Immature natural killer cell (primary cell): ENCODE results near the gene TNFRSF14. TPM values are rescaled to one million over a fixed set of nuclear protein-coding genes. Genes with fewer than 3 reads are reported as not detected.
"Not testable (repeated sequence)": the region's sequence is repeated elsewhere in the genome, so short reads cannot be mapped to it uniquely, and the experiment has no call there.

Source experiments
- DNase-seq, 3 donors: peaks; one replicate each; pipeline ENCODE4 v3.0.0; 2022; ENCODE audit warnings: mixed read lengths in 1 of 3
- H3K27ac Mint-ChIP-seq, 6 donors: one replicate each; pipeline ENCODE4 v1.8.0; 2020; ENCODE audit warnings: mixed read lengths in 6 of 6, mild to moderate bottlenecking in 5 of 6, inconsistent platforms in 4 of 6, moderate library complexity in 3 of 6
- H3K27me3 Mint-ChIP-seq, 3 donors: one replicate each; pipeline ENCODE4 v1.8.0; 2020 to 2021; ENCODE audit warnings: low read depth in 3 of 3, mild to moderate bottlenecking in 3 of 3, mixed read lengths in 3 of 3, moderate library complexity in 3 of 3, inconsistent platforms in 1 of 3
- H3K36me3 Mint-ChIP-seq, 3 donors: one replicate each; pipeline ENCODE4 v1.8.0; 2020; ENCODE audit warnings: mixed read lengths in 3 of 3, inconsistent platforms in 2 of 3, mild to moderate bottlenecking in 2 of 3
- H3K4me1 Mint-ChIP-seq, 2 donors: one replicate each; pipeline ENCODE4 v1.8.0; 2020; ENCODE audit warnings: inconsistent platforms in 2 of 2, mild to moderate bottlenecking in 2 of 2, mixed read lengths in 2 of 2, moderate library complexity in 1 of 2
- H3K4me3 Mint-ChIP-seq, 5 donors: one replicate each; pipeline ENCODE4 v1.8.0; 2020; ENCODE audit warnings: mild to moderate bottlenecking in 5 of 5, mixed read lengths in 5 of 5, inconsistent platforms in 3 of 5, moderate library complexity in 3 of 5
- H3K9me3 Mint-ChIP-seq, 6 donors: one replicate each; pipeline ENCODE4 v1.8.0; 2020; ENCODE audit warnings: mild to moderate bottlenecking in 6 of 6, mixed read lengths in 6 of 6, inconsistent platforms in 4 of 6, moderate library complexity in 3 of 6
- polyA plus RNA-seq, 3 donors: library from polyadenylated mRNA; unstranded; fragments of 300-500 nt; fragmentation: Illumina TruSeq; gene quantifications; one replicate each; pipeline ENCODE4 v1.2.3, GENCODE V29; 2021

The TNFRSF14 gene
- polyA plus RNA-seq, 3 donors from 2014 or later: 62.5 to 75.1 (median 63.8) TPM

- H3K36me3 Mint-ChIP-seq: no peaks in the 10 kb centered on the region
- H3K9me3 Mint-ChIP-seq: no peaks in the 10 kb centered on the region
- H3K27ac Mint-ChIP-seq: no peak overlapping the region
- no peaks in the 10 kb centered on the region for H3K27me3 Mint-ChIP-seq
- H3K4me3 Mint-ChIP-seq: no peak overlapping the region
- no peaks in the 10 kb centered on the region for H3K4me1 Mint-ChIP-seq
- DNase-seq: no peak
Measured at GRCh38 chr1:2566101-2567045, 10.2 kb downstream of the TNFRSF14 start.

GRCh38 chr1:2567083-2567679 is 11.0 kb downstream of the TNFRSF14 start:
- H3K27me3 Mint-ChIP-seq: no peaks in the 10 kb centered on the region
- H3K27ac Mint-ChIP-seq: no peak overlapping the region
- H3K4me3 Mint-ChIP-seq: no peak overlapping the region
- DNase-seq: no peak
- no peaks in the 10 kb centered on the region for H3K4me1 Mint-ChIP-seq
- no peaks in the 10 kb centered on the region for H3K36me3 Mint-ChIP-seq
- H3K9me3 Mint-ChIP-seq: no peaks in the 10 kb centered on the region

DNA sequence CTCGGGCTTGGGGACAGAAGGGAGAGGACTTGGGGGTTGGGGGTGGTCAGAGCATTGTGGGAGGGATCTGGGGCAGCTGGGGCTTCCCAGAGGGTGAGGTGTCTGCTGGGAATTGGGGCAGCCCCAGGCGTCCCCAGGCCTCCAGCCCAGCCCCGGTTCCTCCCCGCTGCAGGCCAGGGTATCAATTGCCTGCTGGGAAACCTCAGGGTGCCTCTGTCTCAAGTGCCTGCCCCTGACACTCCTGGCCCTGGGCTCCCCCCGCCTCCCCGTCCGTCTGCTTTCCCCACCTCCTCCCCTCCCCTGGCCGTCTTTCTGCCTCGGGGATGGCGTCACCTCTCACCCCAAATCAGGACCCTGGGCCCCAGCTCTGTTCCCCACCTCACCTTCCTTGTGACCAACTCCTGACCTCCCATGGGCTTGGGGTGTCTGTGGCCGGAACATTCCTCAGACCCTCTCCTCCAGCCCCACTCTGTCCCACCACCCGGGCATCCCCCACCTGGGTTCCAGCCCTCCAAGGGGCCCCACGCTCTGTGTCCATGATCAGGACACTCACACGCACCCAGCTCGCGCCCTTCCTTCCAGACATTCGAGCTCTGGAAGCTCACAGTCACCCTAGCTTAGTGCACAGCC is 12.1 kb downstream of the TNFRSF14 start:
- H3K36me3 Mint-ChIP-seq, DNase-seq, H3K27ac Mint-ChIP-seq, H3K9me3 Mint-ChIP-seq, H3K4me3 Mint-ChIP-seq, H3K4me1 Mint-ChIP-seq, H3K27me3 Mint-ChIP-seq: not testable (repeated sequence)

GRCh38 chr1:2569060-2569459 is 12.9 kb downstream of the TNFRSF14 start:
- Mint-ChIP-seq H3K9me3 (peaks cover 0 to 8% (median 0%) of the 10 kb centered on the region in 6 donors), H3K4me3 (no peak overlapping the region), H3K4me1 (no peaks in the 10 kb centered on the region), H3K27me3 (peaks cover 0 to 2% (median 0%) of the 10 kb centered on the region in 3 donors), H3K27ac (no peak overlapping the region), H3K36me3 (peaks cover 0 to 3% (median 0%) of the 10 kb centered on the region in 3 donors)
- DNase-seq: no peak

DNA sequence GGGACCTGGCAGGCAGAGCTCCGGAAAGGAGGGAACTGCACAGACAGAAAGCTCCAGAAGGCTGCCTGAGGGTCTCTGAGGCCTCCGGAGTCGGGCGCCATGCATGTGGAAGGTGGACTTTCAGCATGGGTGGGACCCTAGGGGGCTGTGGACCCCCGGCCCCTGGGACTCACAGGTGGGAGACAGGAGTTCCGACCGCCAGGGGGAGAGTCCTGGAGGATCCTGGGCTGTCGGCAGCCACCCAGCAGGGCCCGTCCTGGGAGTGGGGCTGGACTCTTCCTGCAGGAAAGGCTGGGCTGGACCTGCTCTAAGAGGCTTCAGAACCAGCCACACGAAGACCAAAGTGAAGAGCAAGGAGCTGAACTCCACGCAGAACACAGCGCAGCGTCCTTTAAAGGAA is 13.5 kb downstream of the TNFRSF14 start:
- H3K4me1 Mint-ChIP-seq, DNase-seq, H3K36me3 Mint-ChIP-seq, H3K9me3 Mint-ChIP-seq, H3K4me3 Mint-ChIP-seq, H3K27me3 Mint-ChIP-seq: not testable (repeated sequence)
- H3K27ac Mint-ChIP-seq: peak overlapping the region in 1 of 6 donors; percentile 73

GRCh38 chr1:2570332-2570731 is 14.2 kb downstream of the TNFRSF14 start:
- peaks cover 0 to 2% (median 0%) of the 10 kb centered on the region in 3 donors for H3K27me3 Mint-ChIP-seq
- no peak for DNase-seq
- H3K36me3 Mint-ChIP-seq: peaks cover 0 to 3% (median 0%) of the 10 kb centered on the region in 3 donors
- no peaks in the 10 kb centered on the region for H3K4me1 Mint-ChIP-seq
- peak overlapping the region in 1 of 6 donors; percentile 73 for H3K27ac Mint-ChIP-seq
- no peak overlapping the region for H3K4me3 Mint-ChIP-seq
- H3K9me3 Mint-ChIP-seq: peaks cover 0 to 8% (median 0%) of the 10 kb centered on the region in 6 donors

DNA sequence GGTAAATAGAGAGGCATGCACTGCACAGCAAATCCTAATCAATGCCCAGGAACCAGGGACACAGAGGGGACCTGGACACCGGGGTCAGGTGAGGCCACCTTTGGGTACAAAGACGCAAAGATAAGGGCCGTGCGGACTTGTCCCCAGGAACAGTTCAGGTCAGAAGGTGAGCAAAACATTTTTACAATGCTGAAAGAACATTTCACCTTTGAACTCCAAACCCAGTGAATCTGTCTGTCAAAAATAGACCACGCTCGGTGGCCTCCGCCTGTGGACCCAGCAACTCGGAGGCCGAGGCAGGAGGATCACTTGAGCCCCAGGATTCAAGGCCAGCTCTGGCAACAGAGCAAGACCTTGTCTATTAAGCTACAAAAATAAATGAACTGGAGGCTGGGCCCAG is 15.2 kb downstream of the TNFRSF14 start:
- Mint-ChIP-seq H3K4me3 (no peak overlapping the region), H3K4me1 (no peaks in the 10 kb centered on the region), H3K9me3 (peaks cover 0 to 8% (median 0%) of the 10 kb centered on the region in 6 donors), H3K36me3 (peaks cover 0 to 3% (median 0%) of the 10 kb centered on the region in 3 donors), H3K27ac (no peak overlapping the region), H3K27me3 (peaks cover 0 to 2% (median 0%) of the 10 kb centered on the region in 3 donors)
- no peak for DNase-seq

- Mint-ChIP-seq H3K4me1 (peaks cover 6 to 10% of the 10 kb centered on the region in 2 donors), H3K27me3 (peaks cover 0 to 2% (median 1%) of the 10 kb centered on the region in 3 donors), H3K9me3 (peaks cover 0 to 8% (median 0%) of the 10 kb centered on the region in 6 donors), H3K27ac (no peak overlapping the region), H3K4me3 (no peak overlapping the region), H3K36me3 (peaks cover 0 to 3% (median 0%) of the 10 kb centered on the region in 3 donors)
- no peak for DNase-seq
Measured at GRCh38 chr1:2573250-2573920, 17.2 kb downstream of the TNFRSF14 start.

GRCh38 chr1:2574350-2574749 is 18.2 kb downstream of the TNFRSF14 start:
- no peak overlapping the region for H3K4me3 Mint-ChIP-seq
- peaks cover 1 to 8% (median 2%) of the 10 kb centered on the region in 3 donors for H3K27me3 Mint-ChIP-seq
- H3K9me3 Mint-ChIP-seq: peaks cover 0 to 8% (median 0%) of the 10 kb centered on the region in 6 donors
- H3K36me3 Mint-ChIP-seq: peaks cover 0 to 7% (median 0%) of the 10 kb centered on the region in 3 donors
- H3K27ac Mint-ChIP-seq: peak overlapping the region in 1 of 6 donors; percentile 40
- peaks cover 14 to 18% of the 10 kb centered on the region in 2 donors for H3K4me1 Mint-ChIP-seq
- no peak for DNase-seq

- Mint-ChIP-seq H3K4me3 (no peak overlapping the region), H3K4me1 (peaks cover 14 to 19% of the 10 kb centered on the region in 2 donors), H3K9me3 (peaks cover 0 to 8% (median 0%) of the 10 kb centered on the region in 6 donors), H3K36me3 (peaks cover 0 to 7% (median 4%) of the 10 kb centered on the region in 3 donors), H3K27ac (peak overlapping the region in 4 of 6 donors; percentile 45 to 67 (median 58)), H3K27me3 (peaks cover 2 to 12% (median 4%) of the 10 kb centered on the region in 3 donors)
- DNase-seq: no peak
Measured at GRCh38 chr1:2575801-2576663, 19.9 kb downstream of the TNFRSF14 start.

DNA sequence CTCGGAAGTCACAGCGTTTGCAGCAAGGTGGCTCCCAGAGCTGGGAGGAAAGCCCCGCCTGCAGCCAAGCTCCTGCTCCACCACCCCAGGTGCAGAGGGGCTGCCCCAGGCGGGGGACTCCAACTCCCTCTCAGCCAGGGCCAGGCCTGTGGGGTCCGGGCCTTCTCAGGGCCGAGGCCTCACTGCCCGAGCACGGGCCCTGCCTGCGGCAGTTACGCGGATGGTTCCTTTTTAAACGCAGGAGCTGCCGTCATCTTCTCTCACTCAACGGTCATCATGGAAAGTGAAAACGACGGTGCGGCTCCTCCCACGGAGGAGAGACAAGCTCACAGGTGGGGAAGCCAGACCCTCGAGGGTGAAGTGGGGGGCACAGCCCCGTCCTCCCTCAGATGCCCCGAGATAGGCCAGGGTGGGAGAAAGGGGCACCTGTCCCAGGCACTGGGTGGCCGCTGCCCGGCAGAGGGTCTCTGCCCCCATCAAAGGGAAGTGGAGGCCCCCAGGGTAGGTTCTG is 21.4 kb downstream of the TNFRSF14 start:
- Mint-ChIP-seq H3K4me1 (peaks cover 14 to 19% of the 10 kb centered on the region in 2 donors), H3K27ac (peak overlapping the region; percentile 92 to 97 (median 94)), H3K27me3 (peaks cover 2 to 12% (median 4%) of the 10 kb centered on the region in 3 donors), H3K4me3 (peak overlapping the region in 1 of 5 donors; percentile 73)
- not testable (repeated sequence) for H3K9me3 Mint-ChIP-seq, DNase-seq, H3K36me3 Mint-ChIP-seq

GRCh38 chr1:2578758-2579118 is 22.6 kb downstream of the TNFRSF14 start:
- no peak for DNase-seq

More at GRCh38 chr1:2578758-2579118, 22.6 kb downstream of the TNFRSF14 start:
- peaks cover 2 to 12% (median 4%) of the 10 kb centered on the region in 3 donors for H3K27me3 Mint-ChIP-seq
- peak overlapping the region; percentile 15 to 73 (median 68) for H3K4me3 Mint-ChIP-seq
- peaks cover 14 to 19% of the 10 kb centered on the region in 2 donors for H3K4me1 Mint-ChIP-seq
- H3K36me3 Mint-ChIP-seq: peaks cover 0 to 4% (median 4%) of the 10 kb centered on the region in 3 donors
- H3K27ac Mint-ChIP-seq: peak overlapping the region; percentile 92 to 97 (median 94)
- H3K9me3 Mint-ChIP-seq: no peaks in the 10 kb centered on the region
